Heart right ventricle (tissue), 16 donors: ENCODE measurements around the gene PNMA1. TPM values are rescaled to one million over a fixed set of nuclear protein-coding genes. Genes with fewer than 3 reads are reported as not detected.

ENCODE experiments used
- ATAC-seq, 8 donors: fragments of 200-7000 bp; cut with Tn5 transposase; one replicate each; pipeline ENCODE4 v1.9.1; 2020; ENCODE audit warnings: mild to moderate bottlenecking in 8 of 8, moderate library complexity in 8 of 8, moderate number of reproducible peaks in 1 of 8
- DNase-seq, 2 donors: peaks; one replicate each; pipeline ENCODE4 v3.0.0-alpha.2; 2020
- H3K27ac ChIP-seq, 10 donors: fragments of 200-600 bp; sonication (generic) in 2 of 10; one replicate each; pipeline versions ENCODE4 v1.5.0 to v1.8.0; 2020 to 2022; ENCODE audit warnings: mild to moderate bottlenecking in 3 of 10
- H3K27me3 ChIP-seq, 7 donors: fragments of 200-600 bp; one replicate each; pipeline ENCODE4 v1.8.0; 2021 to 2022; ENCODE audit warnings: mild to moderate bottlenecking in 2 of 7
- H3K36me3 ChIP-seq, 9 donors: fragments of 200-600 bp; sonication (generic) in 1 of 9; one replicate each; pipeline versions ENCODE4 v1.5.0 to v1.8.0; 2020 to 2022; ENCODE audit warnings: mild to moderate bottlenecking in 2 of 9
- H3K4me1 ChIP-seq, 9 donors: fragments of 200-600 bp; sonication (generic) in 1 of 9; one replicate each; pipeline versions ENCODE4 v1.5.0 to v1.8.0; 2020 to 2022; ENCODE audit warnings: mild to moderate bottlenecking in 4 of 9
- H3K4me3 ChIP-seq, 10 donors: fragments of 200-600 bp; sonication (generic) in 2 of 10; one replicate each; pipeline versions ENCODE4 v1.5.0 to v1.8.0; 2020 to 2022; ENCODE audit warnings: mild to moderate bottlenecking in 7 of 10, moderate library complexity in 2 of 10
- H3K9me3 ChIP-seq, 11 donors: fragments of 200-600 bp in 10 of 11; sonication (generic) in 2 of 11; one replicate each; pipeline versions ENCODE4 v1.5.0 to v1.8.0; 2013 to 2022; ENCODE audit warnings: mild to moderate bottlenecking in 2 of 11, control low read depth in 1 of 11, moderate library complexity in 1 of 11
- CTCF ChIP-seq, 9 donors: fragments of 200-600 bp; sonication (generic) in 2 of 9; IDR thresholded peaks; one replicate each; pipeline versions ENCODE4 v1.5.0 to v1.8.0; 2021 to 2022; ENCODE audit warnings: antibody characterized with exemption in 9 of 9, mild to moderate bottlenecking in 5 of 9, moderate library complexity in 1 of 9
- WGBS, 2 donors: extraction: QIAGEN DNeasy Blood & Tissue Kit; methylation state at CpG; one replicate each; pipeline ENCODE4 v1.1.7; 2013; ENCODE audit warnings: inconsistent platforms in 1 of 2; 5-methylcytosine and 5-hydroxymethylcytosine counted together
- intact Hi-C, 10 donors: fragments of 100-400 bp; cut with DNase I; formaldehyde crosslinking; loops; one replicate each; pipeline versions ENCODE4 v1.11.1 to v1.14.2; 2022
- polyA plus RNA-seq, 2 donors: library from polyadenylated mRNA; stranded (reverse); fragments of 200-250 nt; gene quantifications; one replicate each; pipeline ENCODE4 v1.2.3, GENCODE V29; 2013
- total RNA-seq, 10 donors: library from RNA; stranded (reverse); fragmentation: NEBNext Ultra II Directional in 3 of 10; extraction: Animal tissue kit (Norgen Biotek cat#: 25700) in 3 of 10; gene quantifications; one replicate each; pipeline versions ENCODE4 v1.2.1 to v1.2.4, GENCODE V29; 2021 to 2023
- donor health status: Arrhythmogenic right ventricular cardiomyopathy.
- donor health status: ischemic (EF 13 %, LVEDD 7.1; RV severe dilation, severe dysfunction).
- donor health status: healthy with polysubstance abuse.
- donor health status: DM: no; HTN: yes; CAD: no.
- donor health status: DM: no; HTN: no; CAD: no.
- donor health status: ischemic (EF 25% LVEDD 6.9; RV normal size, moderate dysfunction).
- donor health status: ischemic (EF 25% LVEDD 5.7; RV mildly dilated, moderate dysfunction).
- donor health status: healthy.
- donor health status: DM: yes; HTN: yes; CAD: no.
- donor health status: Ischemic cardiomyopathy.
- donor health status: ischemic (EF 35%, LVEDD 5.7; RV mildly dilated, moderate dysfunction).
- donor health status: nonischemic (EF 11% LVEDD 7.7; RV severe dilation, severe dysfunction).
- donor health status: DM: yes; HTN: yes; CAD: no.
- donor health status: PGD.
- donor health status: ischemic (EF 29% LVEDD 5.4; RV normal size, mild dysfunction).
- donor health status: nonischemic (EF 23%, LVEDD 6.1; RV moderate dilation, normal function).

Gene PNMA1
- total and polyA plus RNA-seq, 12 donors: 6.6 to 30.8 (median 23.1) TPM

GRCh38 chr14:73714656-73715081, 485 bp upstream of the PNMA1 start:
- no peak for TF ChIP-seq CTCF (IDR thresholded peaks at IDR 0.05)
- Histone ChIP-seq H3K36me3 (peaks cover 0 to 50% (median 19%) of the 10 kb centered on the region in 9 donors), H3K27me3 (no peaks in the 10 kb centered on the region), H3K9me3 (no peaks in the 10 kb centered on the region), H3K27ac (peak overlapping the region in 6 of 10 donors; percentile 2 to 95 (median 90)), H3K4me1 (peaks cover 0 to 55% (median 33%) of the 10 kb centered on the region in 9 donors), H3K4me3 (peak overlapping the region in 8 of 10 donors; percentile 61 to 95 (median 88))
- 54 to 57% methylated on average over 7 of the region's 7 CpGs for WGBS, 2 donors
- intact Hi-C loops: no loop called here
- DNase-seq (no peak), ATAC-seq (no peak)

GRCh38 chr14:73713206-73713802, 880 bp downstream of the PNMA1 start:
- peak in 4 of 8 donors; percentile 4 to 9 (median 8) for ATAC-seq
- Histone ChIP-seq H3K4me1 (peaks cover 0 to 50% (median 29%) of the 10 kb centered on the region in 9 donors), H3K36me3 (peaks cover 0 to 36% (median 13%) of the 10 kb centered on the region in 9 donors)

GRCh38 chr14:73712540-73713180, 1.5 kb downstream of the PNMA1 start:
- intact Hi-C loops: no loop called here

More at GRCh38 chr14:73713206-73713802, 880 bp downstream of the PNMA1 start:
- H3K4me3 ChIP-seq: peak overlapping the region; percentile 61 to 95 (median 82)
- intact Hi-C loops: no loop called here
- peak overlapping the region; percentile 65 to 95 (median 88) for H3K27ac ChIP-seq
- no peak for TF ChIP-seq CTCF (IDR thresholded peaks at IDR 0.05)
- DNase-seq: no peak
- WGBS, 2 donors: 5 to 11% methylated on average over 21 of the region's 21 CpGs
- no peaks in the 10 kb centered on the region for H3K9me3 ChIP-seq
- no peaks in the 10 kb centered on the region for H3K27me3 ChIP-seq

More at GRCh38 chr14:73712540-73713180, 1.5 kb downstream of the PNMA1 start:
- WGBS, 2 donors: 15 to 22% methylated on average over 20 of the region's 20 CpGs
- H3K27me3 ChIP-seq: no peaks in the 10 kb centered on the region
- peaks cover 0 to 29% (median 7%) of the 10 kb centered on the region in 9 donors for H3K36me3 ChIP-seq
- peak overlapping the region; percentile 61 to 95 (median 82) for H3K4me3 ChIP-seq
- peak overlapping the region in 7 of 10 donors; percentile 31 to 95 (median 89) for H3K27ac ChIP-seq
- DNase-seq (no peak), ATAC-seq (peak in 5 of 8 donors; percentile 5 to 36 (median 22))
- H3K4me1 ChIP-seq: peaks cover 0 to 43% (median 23%) of the 10 kb centered on the region in 9 donors
- H3K9me3 ChIP-seq: no peaks in the 10 kb centered on the region
- no peak for TF ChIP-seq CTCF (IDR thresholded peaks at IDR 0.05)
